Caco-2 (cell line): ENCODE results near the gene HIRA. TPM values are rescaled to one million over a fixed set of nuclear protein-coding genes. Genes with fewer than 3 reads are reported as not detected.

Experiments used
- BruUV-seq: library from RNA; stranded (reverse); fragments of 400-500 nt; replicated peaks from 2 replicates; lab custom pipeline; 2021; lab: Mats Ljungman, UMichigan
- CTCF ChIA-PET: fragments of 300-600 bp; sonication (Branson Sonifier 250); formaldehyde crosslinking; loops from one replicate; lab custom pipeline; 2022; ENCODE audit warnings: antibody characterized with exemption; lab: Charles Lee
- POLR2A ChIA-PET: fragments of 300-600 bp; sonication (Branson Sonifier 250); formaldehyde crosslinking; loops from one replicate; lab custom pipeline; 2022; ENCODE audit warnings: antibody characterized with exemption; lab: Charles Lee
- DNase-seq, 2 experiments: peaks; one replicate each; pipeline versions ENCODE4 v3.0.0 to v3.0.0-alpha.2; 2020 to 2022
- H3K27me3 ChIP-seq: replicated peaks from 2 replicates; pipeline ENCODE4 v1.6.0; 2011; ENCODE audit warnings: low read length; ENCODE audit not compliant: control insufficient read depth, insufficient read depth
- H3K36me3 ChIP-seq: 2 replicates; pipeline ENCODE4 v1.5.1; 2011; ENCODE audit warnings: low read length; ENCODE audit not compliant: control insufficient read depth, insufficient read depth
- H3K4me1 ChIP-seq: fragments of 250-450 bp; sonication (Bioruptor Pico); 2 replicates; pipeline ENCODE4 v1.5.1; 2020; ENCODE audit warnings: mild to moderate bottlenecking
- H3K4me3 ChIP-seq: 2 replicates; pipeline ENCODE4 v1.5.1; 2011; ENCODE audit warnings: low read depth, mild to moderate bottlenecking, control low read depth, low read length
- H3K9me3 ChIP-seq: fragments of 250-450 bp; sonication (Bioruptor Pico); 2 replicates; pipeline ENCODE4 v1.5.1; 2020; ENCODE audit warnings: mild to moderate bottlenecking, moderate library complexity
- H3K27ac Mint-ChIP-seq: one replicate; pipeline ENCODE4 v1.8.0; 2022; ENCODE audit warnings: mixed read lengths; ENCODE audit not compliant: unreplicated experiment
- H3K27me3 Mint-ChIP-seq: one replicate; pipeline ENCODE4 v1.8.0; 2022; ENCODE audit warnings: mixed read lengths; ENCODE audit not compliant: insufficient read depth, unreplicated experiment
- H3K36me3 Mint-ChIP-seq: one replicate; pipeline ENCODE4 v1.8.0; 2022; ENCODE audit warnings: mild to moderate bottlenecking, mixed read lengths; ENCODE audit not compliant: insufficient read depth, unreplicated experiment
- H3K4me1 Mint-ChIP-seq: one replicate; pipeline ENCODE4 v1.8.0; 2022; ENCODE audit warnings: low read depth, mixed read lengths; ENCODE audit not compliant: unreplicated experiment
- H3K4me3 Mint-ChIP-seq: one replicate; pipeline ENCODE4 v1.8.0; 2022; ENCODE audit warnings: mild to moderate bottlenecking, moderate library complexity, mixed read lengths; ENCODE audit not compliant: unreplicated experiment
- H3K9me3 Mint-ChIP-seq: one replicate; pipeline ENCODE4 v1.8.0; 2022; ENCODE audit warnings: mixed read lengths; ENCODE audit not compliant: unreplicated experiment
- CTCF ChIP-seq, 2 experiments: fragments of 200-600 bp in 1 of 2; IDR thresholded peaks; 1 replicate in 1 of 2; 2 replicates in 1 of 2; pipeline versions ENCODE4 v1.5.1 to v1.8.0; 2011 to 2022; ENCODE audit warnings: antibody characterized with exemption in 1 of 2, control low read depth in 1 of 2, inconsistent platforms in 1 of 2, low read depth in 1 of 2, low read length in 1 of 2, mild to moderate bottlenecking in 1 of 2, moderate library complexity in 1 of 2; ENCODE audit not compliant: insufficient read depth in 1 of 2, severe bottlenecking in 1 of 2, unreplicated experiment in 1 of 2
- intact Hi-C: fragments of 100-400 bp; cut with micrococcal nuclease; formaldehyde crosslinking; loops from one replicate; pipeline ENCODE4 v1.10.0; 2022; ENCODE audit not compliant: unreplicated experiment
- total RNA-seq: library from RNA; stranded (reverse); gene quantifications from 2 replicates; pipeline ENCODE4 v1.2.3, GENCODE V29; 2022

HIRA gene
- total RNA-seq, 1 experiment from 2014 or later, result 60.1 TPM

- no peak for DNase-seq
- intact Hi-C loops, result no loop called here
- ChIA-PET CTCF (no interaction called here), POLR2A (no interaction called here)
- H3K9me3 Mint-ChIP-seq, result no peaks in the 10 kb centered on the region
- TF ChIP-seq CTCF (IDR thresholded peaks at IDR 0.05; ENCODE audit: insufficient read depth in 1 of 2, low read depth in 1 of 2, low read length in 1 of 2, severe bottlenecking in 1 of 2, unreplicated experiment in 1 of 2), result no peak
- no peaks in the 10 kb centered on the region for H3K27me3 Mint-ChIP-seq
- no peak overlapping the region for H3K4me3 Mint-ChIP-seq
- Histone ChIP-seq H3K4me1 (no peaks in the 10 kb centered on the region), H3K27me3 (no peaks in the 10 kb centered on the region), H3K4me3 (no peak overlapping the region), H3K9me3 (no peaks in the 10 kb centered on the region), H3K36me3 (peaks cover 4% of the 10 kb centered on the region)
- H3K36me3 Mint-ChIP-seq, result peaks cover 57% of the 10 kb centered on the region
- BruUV-seq, result TSS peak; percentile 8
- H3K27ac Mint-ChIP-seq, result no peak overlapping the region
- no peaks in the 10 kb centered on the region for H3K4me1 Mint-ChIP-seq
These were observed 31.5 kb upstream of the HIRA start for GRCh38 chr22:19463008-19463407.

- Mint-ChIP-seq H3K4me3 (no peak overlapping the region), H3K27me3 (no peaks in the 10 kb centered on the region), H3K9me3 (no peaks in the 10 kb centered on the region), H3K4me1 (no peaks in the 10 kb centered on the region), H3K27ac (no peak overlapping the region), H3K36me3 (peaks cover 64% of the 10 kb centered on the region)
- no peaks in the 10 kb centered on the region for H3K27me3 ChIP-seq
- no peak for DNase-seq
- intact Hi-C loops, result no loop called here
- H3K4me3 ChIP-seq, result no peak overlapping the region
- CTCF ChIA-PET, result interaction anchor here (0.6 kb wide), 1 partner anchor 29 kb away, joined by 3 read pairs; no protein-coding TSS in a partner anchor
- no peaks in the 10 kb centered on the region for H3K9me3 ChIP-seq
- no peaks in the 10 kb centered on the region for H3K4me1 ChIP-seq
- peaks cover 1% of the 10 kb centered on the region; the same call in 1 of the 2 replicates for H3K36me3 ChIP-seq
- no peak for TF ChIP-seq CTCF (IDR thresholded peaks at IDR 0.05; ENCODE audit: insufficient read depth in 1 of 2, low read depth in 1 of 2, low read length in 1 of 2, severe bottlenecking in 1 of 2, unreplicated experiment in 1 of 2)
- POLR2A ChIA-PET, result no interaction called here
- BruUV-seq, result no TSS peak
These were observed 30.0 kb upstream of the HIRA start for GRCh38 chr22:19461506-19461905.

GRCh38 chr22:19460036-19460435 is 28.5 kb upstream of the HIRA start:
- ChIA-PET POLR2A (no interaction called here), CTCF (no interaction called here)
- Mint-ChIP-seq H3K4me3 (no peak overlapping the region), H3K9me3 (no peaks in the 10 kb centered on the region), H3K27ac (no peak overlapping the region), H3K27me3 (no peaks in the 10 kb centered on the region), H3K36me3 (peaks cover 64% of the 10 kb centered on the region), H3K4me1 (no peaks in the 10 kb centered on the region)
- DNase-seq, result no peak
- H3K27me3 ChIP-seq, result no peaks in the 10 kb centered on the region
- no peak overlapping the region for H3K4me3 ChIP-seq
- H3K36me3 ChIP-seq, result peaks cover 1% of the 10 kb centered on the region; the same call in 1 of the 2 replicates
- no peaks in the 10 kb centered on the region for H3K9me3 ChIP-seq
- H3K4me1 ChIP-seq, result no peaks in the 10 kb centered on the region
- intact Hi-C loops, result no loop called here
- no peak for TF ChIP-seq CTCF (IDR thresholded peaks at IDR 0.05; ENCODE audit: insufficient read depth in 1 of 2, low read depth in 1 of 2, low read length in 1 of 2, severe bottlenecking in 1 of 2, unreplicated experiment in 1 of 2)
- no TSS peak for BruUV-seq
